HUDEP-2 (cell line): ENCODE data around the gene PPP2CA.

ENCODE experiments used
- DNase-seq, 76 experiments: peaks; one replicate each; lab custom pipeline; 2025; ENCODE audit not compliant: unreplicated experiment in 76 of 76; lab: John Stamatoyannopoulos, UW

PPP2CA gene

DNA sequence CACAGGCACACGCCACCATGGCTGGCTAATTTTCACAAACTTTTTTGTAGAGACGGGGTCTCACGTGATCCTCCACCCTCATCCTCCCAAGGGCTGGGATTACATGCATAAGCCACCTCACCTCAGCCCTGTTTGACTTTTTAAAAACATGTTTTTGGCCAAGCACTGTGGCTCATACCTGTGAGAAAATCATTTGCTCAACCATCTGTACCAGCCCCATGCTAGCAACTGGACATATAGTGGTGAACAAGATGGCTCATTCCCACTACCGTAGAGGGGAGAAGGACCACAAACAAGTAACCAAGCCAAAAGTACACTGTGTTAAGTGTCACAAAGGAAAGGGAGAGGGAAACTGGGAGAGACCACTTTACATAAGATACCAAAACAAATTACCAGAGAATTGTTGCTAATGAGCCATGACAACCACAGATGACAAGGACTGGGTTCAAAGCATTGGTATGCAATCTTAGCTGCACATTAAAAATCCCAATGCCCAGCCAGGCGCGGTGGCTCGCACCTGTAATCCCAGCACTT, 19.2 kb downstream of the PPP2CA start:
- DNase-seq: no peak

GRCh38 chr5:134204575-134204974, 21.3 kb downstream of the PPP2CA start:
- no peak for DNase-seq

DNA sequence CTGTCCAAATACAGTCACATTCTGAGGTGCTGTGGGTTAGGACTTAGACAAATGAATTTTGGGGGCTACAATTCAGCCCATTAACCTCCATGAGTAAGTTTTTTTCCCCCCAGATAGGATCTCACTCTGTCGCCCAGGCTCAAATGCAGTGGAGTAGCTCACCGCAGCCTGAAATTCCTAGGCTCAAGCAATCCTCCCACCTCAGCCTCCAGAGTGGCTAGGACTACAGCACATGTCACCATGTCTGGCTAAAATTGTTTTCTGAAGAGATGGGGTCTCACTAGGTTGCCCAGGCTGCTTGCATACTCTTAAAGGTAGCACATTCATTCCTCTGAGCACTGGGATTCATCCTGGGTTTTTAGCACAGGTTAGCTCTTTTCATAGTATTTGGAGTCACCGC, 22.2 kb downstream of the PPP2CA start:
- no peak for DNase-seq

- DNase-seq: no peak
Measured at GRCh38 chr5:134195666-134196065, 30.2 kb downstream of the PPP2CA start.

- DNase-seq: no peak
Measured at GRCh38 chr5:134189031-134189430, 36.8 kb downstream of the PPP2CA start.

DNA sequence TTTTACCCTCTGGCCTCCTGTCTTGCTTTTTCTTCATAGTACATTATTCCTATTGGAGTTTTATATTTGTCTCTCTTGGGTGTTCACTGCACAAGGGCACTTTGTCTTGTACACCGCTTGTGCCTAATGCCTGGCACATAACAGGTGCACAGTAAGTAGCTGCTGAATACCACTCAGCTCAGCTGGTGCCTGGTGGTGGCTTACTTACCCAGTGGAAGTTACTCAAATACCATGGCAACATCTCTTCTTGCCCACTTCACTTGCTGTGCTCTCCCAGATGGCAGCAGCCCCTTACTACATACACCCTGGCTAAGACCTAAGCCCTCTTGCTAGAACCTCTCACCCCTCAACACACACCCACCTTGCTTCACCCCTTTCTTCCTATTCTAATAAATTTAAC, 37.8 kb downstream of the PPP2CA start:
- no peak for DNase-seq

GRCh38 chr5:134184155-134185135, 41.4 kb downstream of the PPP2CA start:
- DNase-seq: peak in 65 of 76 experiments; percentile 5 to 84 (median 53)

DNA sequence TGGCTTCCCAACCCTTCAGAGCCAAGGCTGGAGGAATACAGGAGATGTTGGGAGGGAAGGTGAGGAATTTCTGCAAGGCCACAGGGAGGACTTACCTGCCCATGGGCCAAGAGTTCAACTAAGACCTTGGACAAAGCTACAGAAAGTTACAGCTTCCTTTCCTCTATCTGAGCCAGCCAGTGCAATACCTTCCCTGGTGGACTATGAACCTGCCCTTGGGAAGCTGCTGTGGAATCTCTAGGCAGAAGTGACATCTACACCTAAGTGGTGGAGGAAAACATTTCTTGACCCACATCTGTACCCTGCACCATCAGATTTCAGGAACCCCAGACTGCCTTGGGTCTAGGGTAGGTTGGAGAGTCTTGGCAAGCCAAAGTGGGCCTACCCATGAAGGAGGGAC, 42.4 kb downstream of the PPP2CA start:
- no peak for DNase-seq

- peak in 1 of 76 experiments; percentile 10 for DNase-seq
Measured at GRCh38 chr5:134178096-134178419, 47.8 kb downstream of the PPP2CA start.

DNA sequence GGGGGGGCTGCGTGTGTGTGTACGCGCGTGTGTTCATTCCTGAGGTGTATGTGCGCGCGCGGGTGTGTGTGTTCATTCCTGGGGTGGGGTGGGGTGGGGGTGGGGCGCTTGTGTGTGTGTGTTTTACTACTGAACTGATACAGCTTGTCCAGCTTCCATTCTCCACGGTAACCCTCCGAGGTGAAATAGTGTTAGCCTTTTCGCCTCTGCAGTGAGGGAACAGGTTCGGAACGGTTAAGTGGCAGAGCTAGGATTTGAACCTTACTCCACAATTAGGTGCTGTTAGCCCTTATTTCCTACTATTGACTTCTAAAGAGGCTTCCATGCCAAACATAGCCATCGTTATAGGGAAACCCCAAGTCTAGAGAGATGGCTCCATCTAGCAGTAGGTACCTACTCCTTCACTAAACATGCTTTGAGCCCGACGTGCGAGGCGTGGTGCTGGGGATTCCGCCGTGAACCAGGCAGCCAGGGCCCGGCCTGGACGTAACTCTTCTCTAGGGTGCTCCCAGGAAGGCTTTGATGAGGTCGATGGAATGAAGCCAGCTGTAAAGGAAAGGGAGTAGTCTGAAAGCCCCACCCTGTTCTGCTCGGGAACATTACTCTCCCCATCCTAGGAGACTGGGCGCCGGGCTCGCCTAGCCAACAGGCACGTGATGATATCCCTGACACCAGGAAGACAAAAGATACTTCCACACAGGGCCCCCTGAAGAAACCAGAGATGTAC, 48.3 kb downstream of the PPP2CA start:
- peak in 36 of 76 experiments; percentile 25 to 80 (median 62) for DNase-seq

DNA sequence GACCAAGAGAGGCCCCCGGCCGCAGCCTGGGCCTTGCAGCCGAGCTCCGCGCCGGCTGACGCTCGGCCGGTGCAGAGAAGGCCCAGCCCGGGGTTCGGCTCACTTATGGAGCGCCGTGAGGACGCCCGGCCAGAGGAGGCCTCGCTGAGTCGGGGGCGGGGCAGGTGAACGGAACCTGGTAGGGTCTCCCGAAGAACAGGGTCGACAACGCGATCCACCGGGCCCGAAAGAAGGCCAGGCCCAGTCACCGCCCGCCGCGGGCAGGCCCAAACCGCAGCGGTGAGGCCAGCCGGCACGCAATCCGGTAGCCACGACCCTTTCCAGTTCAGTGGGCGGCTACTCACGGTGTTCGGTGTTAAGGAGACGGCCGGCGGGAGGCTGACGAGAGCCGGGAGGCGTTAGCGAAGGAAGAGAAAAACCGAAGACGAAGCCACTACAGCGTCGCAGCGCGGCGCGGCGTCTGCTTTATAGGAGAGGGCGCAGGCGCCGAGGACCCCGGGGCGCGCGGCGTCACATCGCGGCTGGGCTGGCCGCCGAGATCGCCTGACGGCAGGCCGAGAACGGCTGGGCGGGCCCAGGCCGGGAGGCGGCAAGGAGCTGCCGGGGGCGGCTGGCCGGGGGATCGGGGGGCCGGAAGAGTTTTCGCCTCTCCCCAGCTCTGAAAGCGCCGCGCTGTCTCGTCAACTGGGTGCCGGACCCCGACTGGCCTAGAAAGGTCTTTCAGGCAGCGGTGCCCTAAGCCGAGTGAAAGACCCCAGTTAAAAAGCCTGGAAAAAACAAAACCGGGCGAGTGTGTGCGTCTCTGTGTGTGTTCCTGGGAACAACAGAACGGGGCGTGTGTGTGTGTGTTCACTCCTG, 49.1 kb downstream of the PPP2CA start, which contains the start of gene SKP1:
TSS of gene SKP1 (minus strand) at position 440 of the 858 bp plus-strand sequence. CDS start 2,928 bp downstream, outside the sequence.
- peak in 71 of 76 experiments; percentile 31 to 91 (median 72) for DNase-seq

- DNase-seq: peak in 7 of 76 experiments; percentile 3 to 39 (median 19)
Measured at GRCh38 chr5:134175921-134176510, 49.9 kb downstream of the PPP2CA start.

DNA sequence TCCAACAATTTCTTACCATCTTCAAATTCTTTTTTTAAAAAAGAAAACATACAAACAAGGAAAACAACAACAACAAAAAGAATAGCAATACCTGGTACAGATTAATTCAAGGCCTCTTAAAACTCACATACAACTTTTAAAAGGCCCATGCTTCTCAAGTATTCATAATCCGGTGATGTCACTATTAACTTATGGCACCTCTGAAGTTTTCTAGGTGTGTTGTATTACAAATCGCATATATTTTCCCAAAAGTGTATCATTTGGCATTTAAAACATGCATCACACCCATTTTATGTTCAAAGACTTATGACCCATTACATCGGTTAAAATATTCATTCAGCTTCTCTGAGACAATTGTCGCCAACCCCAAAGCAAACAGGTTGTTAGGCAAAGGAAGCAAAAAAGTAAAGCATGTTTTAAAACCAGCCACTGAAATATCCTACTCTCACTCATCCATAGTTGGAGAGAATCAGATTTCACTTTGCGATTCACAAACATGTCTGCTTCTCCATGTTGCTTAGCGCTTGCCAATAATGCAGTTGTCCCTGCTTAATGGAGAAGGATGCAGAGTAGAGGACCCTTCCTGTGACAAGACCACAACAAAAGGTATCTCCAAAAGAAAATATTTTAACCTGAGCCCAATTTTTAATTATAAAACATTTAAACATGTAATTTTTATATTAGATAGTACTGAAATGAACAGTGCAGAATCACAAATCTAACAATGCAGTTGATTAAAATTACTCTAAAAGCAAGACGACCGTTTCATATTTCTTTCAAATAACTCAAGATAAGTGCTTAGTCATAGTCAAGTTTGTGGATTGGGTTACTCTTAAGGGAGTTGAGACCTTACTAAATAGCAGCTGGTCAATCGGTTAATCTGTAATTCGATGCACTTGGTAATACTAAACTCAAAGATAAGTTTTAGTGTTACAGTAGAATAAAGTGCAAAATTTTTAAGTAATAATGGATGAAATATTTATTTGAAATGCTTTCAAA, 50.7 kb downstream of the PPP2CA start:
- peak in 3 of 76 experiments; percentile 9 to 26 (median 22) for DNase-seq

- DNase-seq: no peak
Measured at GRCh38 chr5:134171972-134172371, 53.9 kb downstream of the PPP2CA start.

- no peak for DNase-seq
Measured at GRCh38 chr5:134162592-134162991, 63.3 kb downstream of the PPP2CA start.

DNA sequence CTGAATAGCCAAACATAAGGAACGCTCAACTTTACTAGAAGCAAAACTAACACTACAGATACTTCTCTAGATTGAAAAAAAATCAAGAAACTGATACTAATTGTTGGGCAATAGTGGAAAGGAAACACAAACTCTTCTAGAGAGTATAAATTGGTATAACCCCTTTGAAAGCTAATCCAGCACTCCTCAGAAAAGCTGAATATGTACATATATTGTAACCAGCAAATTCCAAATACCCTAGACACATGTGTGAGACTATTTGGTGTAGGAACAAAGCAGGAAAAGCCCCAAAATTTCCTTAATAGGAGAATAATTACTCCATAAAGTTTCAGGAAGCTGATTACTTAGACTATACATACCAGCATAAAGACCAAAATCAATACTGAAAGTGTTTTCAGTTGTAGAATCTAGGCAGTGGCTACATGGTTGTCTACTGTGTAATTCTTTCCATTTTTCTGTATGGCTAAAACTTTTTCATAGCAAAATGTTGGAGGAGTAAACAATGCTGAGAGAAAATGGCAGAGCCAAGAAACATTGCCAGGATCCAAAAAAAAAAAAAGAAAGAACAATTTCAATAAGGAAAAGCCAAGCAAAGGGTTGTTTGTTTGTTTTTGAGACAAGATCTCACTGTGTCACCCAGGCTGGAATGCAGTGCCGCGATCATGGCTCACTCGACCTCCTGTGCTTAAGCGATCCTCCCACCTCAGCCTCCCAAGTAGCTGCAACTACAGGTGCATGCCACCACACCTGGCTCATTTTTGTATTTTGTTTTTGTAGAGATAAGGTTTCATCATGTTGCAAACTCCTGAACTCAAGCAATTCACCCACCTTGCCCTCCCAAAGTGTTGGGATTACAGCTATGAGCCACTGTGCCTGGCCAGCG, 64.1 kb downstream of the PPP2CA start:
- no peak for DNase-seq

DNA sequence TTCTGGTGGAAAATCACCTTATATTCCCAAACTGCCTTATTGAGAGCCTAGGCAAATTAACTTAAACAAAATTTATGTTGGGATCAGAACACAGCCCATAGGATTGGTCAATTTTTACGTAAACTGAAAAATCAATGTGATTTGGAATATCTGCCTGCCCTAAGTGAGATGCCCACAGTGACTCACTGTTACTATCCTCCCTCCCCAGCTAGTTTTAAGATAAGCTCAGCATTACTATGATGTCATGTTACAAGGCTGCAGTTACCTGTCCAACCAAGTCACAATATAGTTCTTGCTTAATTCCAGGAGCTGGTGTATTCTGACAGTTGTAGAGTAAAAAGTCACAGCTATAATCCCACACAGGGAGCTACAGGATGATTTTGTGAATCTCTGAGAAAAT, 72.2 kb downstream of the PPP2CA start:
- DNase-seq: no peak

- DNase-seq: no peak
Measured at GRCh38 chr5:134153241-134153640, 72.6 kb downstream of the PPP2CA start.
